Subcutaneous abdominal adipose tissue (tissue), 5 donors: ENCODE measurements around the gene NTRK2.

Experiments used
- H3K27ac ChIP-seq: one replicate; pipeline ENCODE4 v1.7.0; 2013; ENCODE audit warnings: low read depth, mild to moderate bottlenecking, inconsistent platforms, low read length, moderate library complexity
- H3K27me3 ChIP-seq, 5 donors: one replicate each; pipeline ENCODE4 v1.7.0; 2013; ENCODE audit warnings: low read length in 5 of 5, inconsistent platforms in 1 of 5; ENCODE audit not compliant: control insufficient read depth in 5 of 5, insufficient read depth in 4 of 5
- H3K36me3 ChIP-seq, 5 donors: one replicate each; pipeline ENCODE4 v1.7.0; 2013; ENCODE audit warnings: low read length in 5 of 5; ENCODE audit not compliant: control insufficient read depth in 5 of 5, insufficient read depth in 5 of 5
- H3K4me1 ChIP-seq, 5 donors: one replicate each; pipeline ENCODE4 v1.7.0; 2013; ENCODE audit warnings: low read length in 5 of 5, mild to moderate bottlenecking in 3 of 5, moderate library complexity in 1 of 5; ENCODE audit not compliant: control insufficient read depth in 5 of 5, insufficient read depth in 5 of 5
- H3K4me3 ChIP-seq, 5 donors: one replicate each; pipeline ENCODE4 v1.7.0; 2013; ENCODE audit warnings: low read length in 5 of 5, low read depth in 1 of 5
- H3K9ac ChIP-seq, 5 donors: one replicate each; pipeline ENCODE4 v1.7.0; 2013; ENCODE audit warnings: low read length in 5 of 5, mild to moderate bottlenecking in 4 of 5, moderate library complexity in 3 of 5
- H3K9me3 ChIP-seq, 5 donors: one replicate each; pipeline ENCODE4 v1.7.0; 2013; ENCODE audit warnings: low read length in 5 of 5; ENCODE audit not compliant: control insufficient read depth in 5 of 5
- donor health status: healthy.
- donor health status: healthy.
- donor health status: healthy.
- donor health status: healthy.
- donor health status: healthy.

The NTRK2 gene

GRCh38 chr9:84929068-84929467, 259.5 kb downstream of the NTRK2 start:
- Histone ChIP-seq H3K9ac (no peak overlapping the region), H3K9me3 (no peaks in the 10 kb centered on the region), H3K36me3 (no peaks in the 10 kb centered on the region), H3K4me1 (peaks cover 0 to 3% (median 0%) of the 10 kb centered on the region in 5 donors), H3K4me3 (no peak overlapping the region), H3K27me3 (no peaks in the 10 kb centered on the region), H3K27ac (no peak overlapping the region)

- Histone ChIP-seq H3K4me3 (no peak overlapping the region), H3K9ac (no peak overlapping the region), H3K9me3 (no peaks in the 10 kb centered on the region), H3K36me3 (no peaks in the 10 kb centered on the region), H3K4me1 (peaks cover 0 to 3% (median 0%) of the 10 kb centered on the region in 5 donors), H3K27ac (no peak overlapping the region), H3K27me3 (no peaks in the 10 kb centered on the region)
These were observed 263.5 kb downstream of the NTRK2 start for GRCh38 chr9:84932915-84933527.

GRCh38 chr9:84935528-84936117, 266.1 kb downstream of the NTRK2 start:
- no peaks in the 10 kb centered on the region for H3K36me3 ChIP-seq
- no peak overlapping the region for H3K27ac ChIP-seq
- no peaks in the 10 kb centered on the region for H3K27me3 ChIP-seq
- H3K9ac ChIP-seq: no peak overlapping the region
- peaks cover 0 to 3% (median 0%) of the 10 kb centered on the region in 5 donors for H3K4me1 ChIP-seq
- H3K9me3 ChIP-seq: no peaks in the 10 kb centered on the region
- H3K4me3 ChIP-seq: no peak overlapping the region

GRCh38 chr9:84937180-84937579, 267.7 kb downstream of the NTRK2 start:
- Histone ChIP-seq H3K4me3 (no peak overlapping the region), H3K36me3 (no peaks in the 10 kb centered on the region), H3K4me1 (peaks cover 0 to 3% (median 0%) of the 10 kb centered on the region in 5 donors), H3K27ac (no peak overlapping the region), H3K9ac (no peak overlapping the region), H3K27me3 (no peaks in the 10 kb centered on the region), H3K9me3 (no peaks in the 10 kb centered on the region)

GRCh38 chr9:84937581-84937980, 268.1 kb downstream of the NTRK2 start:
- Histone ChIP-seq H3K9ac (no peak overlapping the region), H3K27ac (no peak overlapping the region), H3K4me1 (peaks cover 0 to 3% (median 0%) of the 10 kb centered on the region in 5 donors), H3K4me3 (no peak overlapping the region), H3K9me3 (no peaks in the 10 kb centered on the region), H3K27me3 (no peaks in the 10 kb centered on the region), H3K36me3 (no peaks in the 10 kb centered on the region)

- Histone ChIP-seq H3K4me1 (peaks cover 0 to 11% (median 4%) of the 10 kb centered on the region in 5 donors), H3K9ac (no peak overlapping the region), H3K36me3 (no peaks in the 10 kb centered on the region), H3K9me3 (no peaks in the 10 kb centered on the region), H3K27ac (no peak overlapping the region), H3K27me3 (no peaks in the 10 kb centered on the region), H3K4me3 (no peak overlapping the region)
These were observed 270.2 kb downstream of the NTRK2 start for GRCh38 chr9:84939774-84940173.

- H3K27me3 ChIP-seq: no peaks in the 10 kb centered on the region
- H3K4me1 ChIP-seq: peaks cover 0 to 11% (median 4%) of the 10 kb centered on the region in 5 donors
- H3K4me3 ChIP-seq: no peak overlapping the region
- no peaks in the 10 kb centered on the region for H3K9me3 ChIP-seq
- no peak overlapping the region for H3K27ac ChIP-seq
- H3K36me3 ChIP-seq: no peaks in the 10 kb centered on the region
- no peak overlapping the region for H3K9ac ChIP-seq
These were observed 270.8 kb downstream of the NTRK2 start for GRCh38 chr9:84940294-84940693.

- H3K9me3 ChIP-seq: no peaks in the 10 kb centered on the region
- H3K27me3 ChIP-seq: no peaks in the 10 kb centered on the region
- H3K27ac ChIP-seq: no peak overlapping the region
- H3K4me3 ChIP-seq: no peak overlapping the region
- no peak overlapping the region for H3K9ac ChIP-seq
- no peaks in the 10 kb centered on the region for H3K36me3 ChIP-seq
- peaks cover 0 to 11% (median 4%) of the 10 kb centered on the region in 5 donors for H3K4me1 ChIP-seq
These were observed 272.3 kb downstream of the NTRK2 start for GRCh38 chr9:84941792-84942191.

GRCh38 chr9:84943482-84944050, 274.0 kb downstream of the NTRK2 start:
- Histone ChIP-seq H3K27ac (no peak overlapping the region), H3K36me3 (no peaks in the 10 kb centered on the region)

GRCh38 chr9:84945878-84946538, 276.5 kb downstream of the NTRK2 start:
- H3K9me3 ChIP-seq: no peaks in the 10 kb centered on the region
- H3K27me3 ChIP-seq: no peaks in the 10 kb centered on the region
- H3K9ac ChIP-seq: no peak overlapping the region
- no peak overlapping the region for H3K27ac ChIP-seq
- H3K4me3 ChIP-seq: no peak overlapping the region
- peaks cover 0 to 16% (median 8%) of the 10 kb centered on the region in 5 donors for H3K4me1 ChIP-seq
- no peaks in the 10 kb centered on the region for H3K36me3 ChIP-seq

More at GRCh38 chr9:84943482-84944050, 274.0 kb downstream of the NTRK2 start:
- no peak overlapping the region for H3K4me3 ChIP-seq
- no peak overlapping the region for H3K9ac ChIP-seq
- peaks cover 0 to 16% (median 8%) of the 10 kb centered on the region in 5 donors for H3K4me1 ChIP-seq
- no peaks in the 10 kb centered on the region for H3K9me3 ChIP-seq
- no peaks in the 10 kb centered on the region for H3K27me3 ChIP-seq
